DOHH2 (cell line): ENCODE results near the gene CFAP69.
A peak's percentile ranks its signal among the peaks of the same experiment; 100 is the strongest.

Source experiments
- H3F3A ChIP-seq: fragments of 200-600 bp; sonication (generic), shearing (Covaris generic); 2 replicates; pipeline ENCODE4 v1.6.0; 2016; ENCODE audit warnings: antibody characterized with exemption, mild to moderate bottlenecking; ENCODE audit not compliant: control insufficient read depth, insufficient read depth
- H3K27ac ChIP-seq: fragments of 200-600 bp; sonication (generic); 2 replicates; pipeline ENCODE4 v1.5.1; 2014; ENCODE audit warnings: low read depth, mild to moderate bottlenecking, low read length, moderate library complexity
- H3K27me3 ChIP-seq: fragments of 200-600 bp; sonication (generic); 2 replicates; pipeline ENCODE4 v1.6.1; 2014; ENCODE audit warnings: mild to moderate bottlenecking, low read length, mixed read lengths; ENCODE audit not compliant: control insufficient read depth
- H3K36me3 ChIP-seq: fragments of 200-600 bp; sonication (generic); 2 replicates; pipeline ENCODE4 v1.6.1; 2014; ENCODE audit warnings: mild to moderate bottlenecking, low read length, moderate library complexity, mixed read lengths; ENCODE audit not compliant: control insufficient read depth
- H3K4me1 ChIP-seq: fragments of 200-600 bp; sonication (generic); 2 replicates; pipeline ENCODE4 v1.6.1; 2014; ENCODE audit warnings: mild to moderate bottlenecking, low read length, mixed read lengths; ENCODE audit not compliant: control insufficient read depth
- H3K4me2 ChIP-seq: fragments of 200-600 bp; sonication (generic); 2 replicates; pipeline ENCODE4 v1.6.0; 2014; ENCODE audit warnings: mild to moderate bottlenecking, low read length, moderate library complexity
- H3K4me3 ChIP-seq: fragments of 200-600 bp; sonication (generic); 2 replicates; pipeline ENCODE4 v1.5.1; 2014; ENCODE audit warnings: mild to moderate bottlenecking, low read length, mixed read lengths
- H3K79me2 ChIP-seq: fragments of 200-600 bp; sonication (generic); 2 replicates; pipeline ENCODE4 v1.6.1; 2014; ENCODE audit warnings: mild to moderate bottlenecking, low read length, mixed read lengths; ENCODE audit not compliant: control insufficient read depth
- H3K9me2 ChIP-seq: fragments of 200-600 bp; sonication (generic); replicated peaks from 2 replicates; pipeline ENCODE4 v1.6.1; 2014; ENCODE audit warnings: mild to moderate bottlenecking, low read length, mixed read lengths; ENCODE audit not compliant: control insufficient read depth
- H3K9me3 ChIP-seq: fragments of 200-600 bp; sonication (generic); 2 replicates; pipeline ENCODE4 v1.6.1; 2014; ENCODE audit warnings: antibody characterized with exemption, low read length, mixed read lengths; ENCODE audit not compliant: control insufficient read depth, insufficient read depth
- H4K20me1 ChIP-seq: fragments of 200-600 bp; sonication (generic); 2 replicates; pipeline ENCODE4 v1.6.0; 2014; ENCODE audit warnings: low read depth, mild to moderate bottlenecking, antibody characterized with exemption, low read length, moderate library complexity; ENCODE audit not compliant: control insufficient read depth, insufficient read depth
- EZH2phosphoT487 ChIP-seq: fragments of 200-600 bp; sonication (generic); IDR thresholded peaks from 2 replicates; pipeline ENCODE4 v1.6.1; 2017; ENCODE audit warnings: borderline replicate concordance, mild to moderate bottlenecking, antibody characterized with exemption, low read length, moderate library complexity, mixed read lengths
- TF ChIP-seq, protein P1 (sequence below): fragments of 200-600 bp; sonication (generic); IDR thresholded peaks from one replicate; pipeline ENCODE4 v1.5.1; 2014; ENCODE audit warnings: antibody characterized with exemption, mild to moderate bottlenecking, low read depth, low read length; ENCODE audit not compliant: poor library complexity, severe bottlenecking

Gene CFAP69

DNA sequence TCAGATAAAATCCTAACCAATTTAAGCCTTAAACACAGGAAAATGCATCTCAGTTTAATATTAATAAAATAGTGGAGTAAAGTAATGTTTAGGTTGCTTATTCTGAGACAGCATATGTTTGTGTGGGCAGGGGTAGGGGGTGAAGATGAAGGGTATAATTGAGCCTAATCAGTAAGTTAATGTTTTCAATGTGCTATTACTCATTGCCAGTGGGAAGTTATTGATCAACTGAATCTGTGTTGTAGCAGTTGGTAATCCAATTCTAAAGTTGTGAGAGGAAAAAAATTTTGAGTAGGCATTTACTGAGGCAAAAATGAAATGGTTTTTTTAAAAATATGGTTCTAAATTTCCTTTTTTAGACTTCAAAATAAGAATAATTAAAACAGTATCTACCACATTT is 16.5 kb downstream of the CFAP69 start:
- H3K27ac ChIP-seq, result no peak overlapping the region
- H3K4me3 ChIP-seq, result no peak overlapping the region
- H4K20me1 ChIP-seq, result no peaks in the 10 kb centered on the region
- TF ChIP-seq, protein P1, sequence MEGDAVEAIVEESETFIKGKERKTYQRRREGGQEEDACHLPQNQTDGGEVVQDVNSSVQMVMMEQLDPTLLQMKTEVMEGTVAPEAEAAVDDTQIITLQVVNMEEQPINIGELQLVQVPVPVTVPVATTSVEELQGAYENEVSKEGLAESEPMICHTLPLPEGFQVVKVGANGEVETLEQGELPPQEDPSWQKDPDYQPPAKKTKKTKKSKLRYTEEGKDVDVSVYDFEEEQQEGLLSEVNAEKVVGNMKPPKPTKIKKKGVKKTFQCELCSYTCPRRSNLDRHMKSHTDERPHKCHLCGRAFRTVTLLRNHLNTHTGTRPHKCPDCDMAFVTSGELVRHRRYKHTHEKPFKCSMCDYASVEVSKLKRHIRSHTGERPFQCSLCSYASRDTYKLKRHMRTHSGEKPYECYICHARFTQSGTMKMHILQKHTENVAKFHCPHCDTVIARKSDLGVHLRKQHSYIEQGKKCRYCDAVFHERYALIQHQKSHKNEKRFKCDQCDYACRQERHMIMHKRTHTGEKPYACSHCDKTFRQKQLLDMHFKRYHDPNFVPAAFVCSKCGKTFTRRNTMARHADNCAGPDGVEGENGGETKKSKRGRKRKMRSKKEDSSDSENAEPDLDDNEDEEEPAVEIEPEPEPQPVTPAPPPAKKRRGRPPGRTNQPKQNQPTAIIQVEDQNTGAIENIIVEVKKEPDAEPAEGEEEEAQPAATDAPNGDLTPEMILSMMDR, result no peak
- TF ChIP-seq EZH2phosphoT487, result no peak
- H3K27me3 ChIP-seq, result no peaks in the 10 kb centered on the region
- H3F3A ChIP-seq, result no peaks in the 10 kb centered on the region
- H3K9me3 ChIP-seq, result no peaks in the 10 kb centered on the region
- H3K79me2 ChIP-seq, result no peaks in the 10 kb centered on the region
- H3K4me2 ChIP-seq, result no peak overlapping the region
- no peaks in the 10 kb centered on the region for H3K9me2 ChIP-seq
- no peaks in the 10 kb centered on the region for H3K4me1 ChIP-seq
- H3K36me3 ChIP-seq, result no peaks in the 10 kb centered on the region

DNA sequence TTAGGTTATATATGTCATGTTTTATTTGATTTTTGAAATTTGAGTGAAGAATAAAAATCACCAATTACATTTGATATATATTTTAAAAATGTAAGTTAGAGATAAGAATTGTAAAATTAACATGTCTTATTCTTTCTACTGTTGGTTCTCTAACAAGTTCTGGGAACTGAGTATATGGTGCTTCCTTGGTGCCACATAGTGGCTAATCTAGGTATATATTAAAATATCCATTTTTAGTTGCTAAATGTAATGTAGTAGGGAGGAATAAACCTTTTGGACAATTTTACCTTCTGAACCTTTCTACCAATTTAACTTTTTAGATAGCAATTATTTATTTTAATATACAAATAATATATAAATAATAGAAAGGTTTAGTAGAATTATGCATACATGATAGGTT is 17.5 kb downstream of the CFAP69 start:
- H3K4me2 ChIP-seq, result no peak overlapping the region
- H3K27ac ChIP-seq, result no peak overlapping the region
- no peaks in the 10 kb centered on the region for H4K20me1 ChIP-seq
- H3K9me2 ChIP-seq, result no peaks in the 10 kb centered on the region
- H3K9me3 ChIP-seq, result no peaks in the 10 kb centered on the region
- no peaks in the 10 kb centered on the region for H3F3A ChIP-seq
- no peak overlapping the region for H3K4me3 ChIP-seq
- no peaks in the 10 kb centered on the region for H3K36me3 ChIP-seq
- no peaks in the 10 kb centered on the region for H3K79me2 ChIP-seq
- TF ChIP-seq, protein P1, result peak; percentile 40
- TF ChIP-seq EZH2phosphoT487, result no peak
- peaks cover 4% of the 10 kb centered on the region for H3K27me3 ChIP-seq
- H3K4me1 ChIP-seq, result no peaks in the 10 kb centered on the region

DNA sequence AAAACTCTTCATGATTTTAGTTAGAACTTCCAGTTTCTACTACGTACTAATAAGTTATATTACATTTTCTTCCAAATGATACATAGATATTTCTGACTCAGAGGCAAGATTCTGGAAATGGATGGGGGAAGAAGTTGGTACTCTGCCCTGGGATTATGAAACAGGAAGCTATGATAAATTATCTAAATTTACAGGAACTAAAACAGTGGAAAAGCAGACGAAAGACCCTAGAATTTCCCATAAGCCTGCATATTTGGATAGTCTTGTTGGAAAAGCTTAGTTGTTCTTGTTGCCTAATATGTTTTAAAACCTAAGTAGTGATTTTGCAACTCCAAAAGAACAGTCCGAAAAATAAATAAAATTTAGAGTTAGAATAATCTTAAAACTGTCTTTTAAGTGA is 21.8 kb downstream of the CFAP69 start:
- H3K4me2 ChIP-seq, result no peak overlapping the region
- TF ChIP-seq, protein P1, result no peak
- no peak for TF ChIP-seq EZH2phosphoT487

More for the DNA sequence above, 21.8 kb downstream of the CFAP69 start:
- Histone ChIP-seq H3K27ac (no peak overlapping the region), H3K9me2 (no peaks in the 10 kb centered on the region), H4K20me1 (no peaks in the 10 kb centered on the region), H3K27me3 (peaks cover 7% of the 10 kb centered on the region), H3K36me3 (no peaks in the 10 kb centered on the region), H3F3A (no peaks in the 10 kb centered on the region), H3K4me1 (no peaks in the 10 kb centered on the region), H3K9me3 (no peaks in the 10 kb centered on the region), H3K79me2 (no peaks in the 10 kb centered on the region), H3K4me3 (no peak overlapping the region)
